Hair follicle dermal papilla cell (primary cell): ENCODE data around the gene OR14J1. TPM values are rescaled to one million over a fixed set of nuclear protein-coding genes. Genes with fewer than 3 reads are reported as not detected.

ENCODE experiments used
- total RNA-seq: library from RNA; depleted of rRNA; stranded (reverse); fragments of >200 nt; gene quantifications from 2 replicates; pipeline ENCODE4 v1.2.3, GENCODE V29; 2012

OR14J1 gene, protein sequence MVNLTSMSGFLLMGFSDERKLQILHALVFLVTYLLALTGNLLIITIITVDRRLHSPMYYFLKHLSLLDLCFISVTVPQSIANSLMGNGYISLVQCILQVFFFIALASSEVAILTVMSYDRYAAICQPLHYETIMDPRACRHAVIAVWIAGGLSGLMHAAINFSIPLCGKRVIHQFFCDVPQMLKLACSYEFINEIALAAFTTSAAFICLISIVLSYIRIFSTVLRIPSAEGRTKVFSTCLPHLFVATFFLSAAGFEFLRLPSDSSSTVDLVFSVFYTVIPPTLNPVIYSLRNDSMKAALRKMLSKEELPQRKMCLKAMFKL
- total RNA-seq = not detected in 2 replicates

DNA sequence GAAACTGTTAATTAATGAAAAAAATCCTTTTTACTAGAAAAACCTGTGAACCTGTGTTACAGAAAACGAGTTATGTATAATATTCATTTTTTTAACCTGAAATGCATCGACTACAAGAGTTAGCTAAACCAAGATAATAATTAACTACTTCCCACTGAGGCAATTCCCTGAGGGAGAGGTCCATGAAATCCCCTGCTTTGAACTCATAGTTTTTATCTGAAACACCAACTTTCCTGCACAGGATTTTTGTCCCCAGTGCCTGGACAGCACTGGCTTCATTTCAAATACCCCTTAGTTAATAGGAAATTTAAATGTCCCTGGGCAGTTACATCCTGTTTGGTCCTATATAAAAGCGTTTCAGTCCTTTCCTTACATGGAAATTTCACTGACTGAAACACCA is at the start of gene OR14J1:
TSS of gene OR14J1 (plus strand) at position 386 of the 400 bp plus-strand sequence. CDS start 4,989 bp downstream, outside the sequence.

Other genes starting within 250 kb of the OR14J1 start
- gene OR2B3, start 214.4 kb upstream of the OR14J1 start, total RNA-seq = not detected in 2 replicates
- gene OR2J1, start 202.2 kb upstream of the OR14J1 start, total RNA-seq = not detected in 2 replicates
- not detected in 2 replicates for gene OR2J3, start 193.6 kb upstream of the OR14J1 start, total RNA-seq
- not detected in 2 replicates for gene OR2J2, start 130.8 kb upstream of the OR14J1 start, total RNA-seq
- gene OR5V1, start 67.2 kb downstream of the OR14J1 start, total RNA-seq = not detected in 2 replicates
- gene OR12D3, start 73.6 kb downstream of the OR14J1 start, total RNA-seq = not detected in 2 replicates
- not detected in 2 replicates for gene OR12D2, start 93.9 kb downstream of the OR14J1 start, total RNA-seq
- gene OR12D1, start 113.2 kb downstream of the OR14J1 start, total RNA-seq = not detected in 2 replicates
- gene OR10C1, start 137.6 kb downstream of the OR14J1 start, total RNA-seq = not detected in 2 replicates
- not detected in 2 replicates for gene OR11A1, start 155.4 kb downstream of the OR14J1 start, total RNA-seq
- not detected in 2 replicates for gene OR2H1, start 155.5 kb downstream of the OR14J1 start, total RNA-seq
- not detected in 2 replicates for gene MAS1L, start 186.3 kb downstream of the OR14J1 start, total RNA-seq